ENCODE data around the gene CHRNB1. TPM values are rescaled to one million over a fixed set of nuclear protein-coding genes. Genes with fewer than 3 reads are reported as not detected.

The CHRNB1 gene
- total RNA-seq, 1 donor from 2014 or later: 9.7 TPM

GRCh38 chr17:7475764-7476422 is 31.0 kb downstream of the CHRNB1 start:
- Histone ChIP-seq H3K4me3 (ENCODE audit: low read depth, low read length) (no peak overlapping the region), H3K27me3 (ENCODE audit: control insufficient read depth, insufficient read depth, low read length) (no peaks in the 10 kb centered on the region), H3K36me3 (ENCODE audit: control insufficient read depth, insufficient read depth, low read length) (peaks cover 1% of the 10 kb centered on the region)
- TF ChIP-seq, protein P1, sequence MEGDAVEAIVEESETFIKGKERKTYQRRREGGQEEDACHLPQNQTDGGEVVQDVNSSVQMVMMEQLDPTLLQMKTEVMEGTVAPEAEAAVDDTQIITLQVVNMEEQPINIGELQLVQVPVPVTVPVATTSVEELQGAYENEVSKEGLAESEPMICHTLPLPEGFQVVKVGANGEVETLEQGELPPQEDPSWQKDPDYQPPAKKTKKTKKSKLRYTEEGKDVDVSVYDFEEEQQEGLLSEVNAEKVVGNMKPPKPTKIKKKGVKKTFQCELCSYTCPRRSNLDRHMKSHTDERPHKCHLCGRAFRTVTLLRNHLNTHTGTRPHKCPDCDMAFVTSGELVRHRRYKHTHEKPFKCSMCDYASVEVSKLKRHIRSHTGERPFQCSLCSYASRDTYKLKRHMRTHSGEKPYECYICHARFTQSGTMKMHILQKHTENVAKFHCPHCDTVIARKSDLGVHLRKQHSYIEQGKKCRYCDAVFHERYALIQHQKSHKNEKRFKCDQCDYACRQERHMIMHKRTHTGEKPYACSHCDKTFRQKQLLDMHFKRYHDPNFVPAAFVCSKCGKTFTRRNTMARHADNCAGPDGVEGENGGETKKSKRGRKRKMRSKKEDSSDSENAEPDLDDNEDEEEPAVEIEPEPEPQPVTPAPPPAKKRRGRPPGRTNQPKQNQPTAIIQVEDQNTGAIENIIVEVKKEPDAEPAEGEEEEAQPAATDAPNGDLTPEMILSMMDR (IDR thresholded peaks at IDR 0.05; ENCODE audit: insufficient read depth, low read length, severe bottlenecking): no peak
- peak; percentile 57 for DNase-seq (ENCODE audit: low read depth)
- no peak for FAIRE-seq

DNA sequence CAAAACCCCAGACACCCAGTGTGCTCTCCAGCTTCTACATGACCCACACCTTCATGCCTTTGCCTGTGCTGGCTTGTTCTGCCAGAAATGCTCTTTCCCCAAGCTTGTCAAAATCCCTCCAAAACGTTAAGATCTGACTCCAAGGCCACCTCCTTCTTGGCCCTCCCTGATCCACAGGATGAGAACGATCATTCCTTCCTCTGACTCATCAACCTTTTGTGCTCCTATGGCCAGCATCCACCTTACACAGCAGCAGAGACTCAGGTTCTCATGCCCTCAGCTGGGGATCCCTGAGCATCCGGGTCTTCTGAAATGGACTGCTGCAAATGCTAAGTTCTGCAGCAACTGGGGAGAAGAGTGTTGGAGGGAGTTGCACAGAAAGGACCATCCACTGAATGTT is 31.6 kb downstream of the CHRNB1 start:
- Histone ChIP-seq H3K36me3 (ENCODE audit: control insufficient read depth, insufficient read depth, low read length) (peaks cover under 1% of the 10 kb centered on the region), H3K4me3 (ENCODE audit: low read depth, low read length) (no peak overlapping the region), H3K27me3 (ENCODE audit: control insufficient read depth, insufficient read depth, low read length) (no peaks in the 10 kb centered on the region)
- TF ChIP-seq, protein P1 (IDR thresholded peaks at IDR 0.05; ENCODE audit: insufficient read depth, low read length, severe bottlenecking): no peak
- peak; percentile 76 for FAIRE-seq
- DNase-seq (ENCODE audit: low read depth): peak; percentile 98

DNA sequence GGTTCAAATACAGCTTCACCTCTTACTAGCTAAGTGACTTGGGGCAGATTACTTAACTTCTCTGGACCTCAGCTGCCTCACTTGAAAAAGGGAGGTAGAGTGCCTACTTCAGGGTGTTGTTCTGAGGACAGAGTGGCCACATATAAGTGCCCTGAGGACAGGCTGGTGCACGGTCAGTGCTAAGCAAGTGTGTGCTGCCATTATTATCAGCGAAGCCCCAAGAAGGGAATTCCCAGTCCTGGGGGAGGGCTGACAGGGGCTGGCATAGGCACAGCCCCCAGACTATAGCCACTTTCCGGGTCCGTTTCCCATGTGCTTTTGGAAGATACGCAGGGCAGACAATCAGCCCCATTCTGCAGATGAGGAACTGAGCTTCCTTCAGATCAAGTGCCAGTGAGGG is 32.1 kb downstream of the CHRNB1 start:
- no peaks in the 10 kb centered on the region for H3K36me3 ChIP-seq (ENCODE audit: control insufficient read depth, insufficient read depth, low read length)
- TF ChIP-seq, protein P1 (IDR thresholded peaks at IDR 0.05; ENCODE audit: insufficient read depth, low read length, severe bottlenecking): no peak
- DNase-seq (ENCODE audit: low read depth) (no peak), FAIRE-seq (no peak)
- no peak overlapping the region for H3K4me3 ChIP-seq (ENCODE audit: low read depth, low read length)
- no peaks in the 10 kb centered on the region for H3K27me3 ChIP-seq (ENCODE audit: control insufficient read depth, insufficient read depth, low read length)

GRCh38 chr17:7477392-7478275 is 32.8 kb downstream of the CHRNB1 start:
- Histone ChIP-seq H3K36me3 (ENCODE audit: control insufficient read depth, insufficient read depth, low read length) (no peaks in the 10 kb centered on the region), H3K4me3 (ENCODE audit: low read depth, low read length) (peak overlapping the region; percentile 85), H3K27me3 (ENCODE audit: control insufficient read depth, insufficient read depth, low read length) (no peaks in the 10 kb centered on the region)
- peak; percentile 51 for DNase-seq (ENCODE audit: low read depth)
- TF ChIP-seq, protein P1 (IDR thresholded peaks at IDR 0.05; ENCODE audit: insufficient read depth, low read length, severe bottlenecking): no peak
- FAIRE-seq: no peak

DNA sequence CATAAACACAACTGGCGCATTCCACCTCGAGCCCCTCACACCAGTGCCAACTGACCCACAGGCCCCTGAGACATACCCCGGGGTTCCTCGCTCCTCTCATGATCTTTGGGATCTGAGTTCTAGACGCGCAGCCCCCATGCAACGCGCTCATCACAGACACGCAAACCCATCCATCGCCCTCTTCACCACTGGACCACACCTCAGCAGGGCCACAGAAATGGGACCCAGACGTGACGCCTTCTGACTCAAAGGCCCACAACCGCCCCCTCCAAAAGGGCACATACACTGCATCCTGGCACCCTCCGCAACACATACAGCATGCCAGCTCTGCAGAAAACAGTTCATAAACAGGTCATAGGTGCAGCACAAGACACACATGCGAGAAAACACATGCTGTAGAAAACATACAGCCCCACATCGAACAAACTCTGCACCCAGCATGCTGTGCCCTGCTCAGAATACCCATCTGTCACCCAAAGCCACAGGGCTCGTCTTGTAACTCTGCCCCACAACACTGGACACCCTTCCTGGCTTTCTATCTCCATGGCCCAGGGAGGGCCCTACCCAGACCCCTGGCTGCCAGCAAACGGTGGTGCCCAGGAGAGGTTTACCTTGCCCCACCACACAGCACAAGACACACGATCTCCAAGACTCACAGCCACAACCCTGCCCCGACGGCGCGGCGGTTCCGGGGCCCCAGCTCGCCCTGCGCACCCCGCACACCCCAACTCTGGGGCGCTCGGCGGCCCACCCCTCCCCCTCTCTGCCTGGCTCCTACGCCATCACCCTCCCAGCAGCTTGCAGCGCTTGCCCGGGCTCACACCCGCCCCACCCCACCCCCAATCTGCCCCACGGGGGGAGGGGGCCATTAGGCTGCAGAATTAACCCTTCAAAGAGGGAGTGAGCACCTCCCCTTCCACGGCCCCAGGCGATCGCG is 33.7 kb downstream of the CHRNB1 start:
- DNase-seq (ENCODE audit: low read depth): peak; percentile 24
- FAIRE-seq: no peak
- H3K4me3 ChIP-seq (ENCODE audit: low read depth, low read length): peak overlapping the region; percentile 85
- TF ChIP-seq, protein P1 (IDR thresholded peaks at IDR 0.05; ENCODE audit: insufficient read depth, low read length, severe bottlenecking): no peak
- H3K36me3 ChIP-seq (ENCODE audit: control insufficient read depth, insufficient read depth, low read length): no peaks in the 10 kb centered on the region
- H3K27me3 ChIP-seq (ENCODE audit: control insufficient read depth, insufficient read depth, low read length): no peaks in the 10 kb centered on the region

All from bronchial epithelial cell (primary cell).